AG04450 (cell line): Measurements from ENCODE around the gene FTSJ3. TPM values are rescaled to one million over a fixed set of nuclear protein-coding genes. Genes with fewer than 3 reads are reported as not detected.

Experiments
- CTCF ChIA-PET: fragments of 300-600, 350-600 bp; formaldehyde crosslinking; extraction: SDS; loops from one replicate; lab custom pipeline; 2022; ENCODE audit warnings: antibody characterized with exemption, inconsistent platforms; lab: Charles Lee
- POLR2A ChIA-PET: fragments of 350-600 bp; formaldehyde crosslinking; extraction: SDS; loops from one replicate; lab custom pipeline; 2021; ENCODE audit warnings: antibody characterized with exemption, inconsistent platforms; lab: Yijun Ruan, JAX
- DNase-seq: peaks from one replicate; pipeline ENCODE4 v3.0.0-alpha.2; 2011; ENCODE audit warnings: low read depth, low spot score
- H3K27ac ChIP-seq: one replicate; pipeline ENCODE4 v1.5.1; 2012; ENCODE audit warnings: low read depth, low read length, control low read depth
- H3K27me3 ChIP-seq: one replicate; pipeline ENCODE4 v1.6.0; 2012; ENCODE audit warnings: low read length; ENCODE audit not compliant: control insufficient read depth, insufficient read depth
- H3K4me3 ChIP-seq: 2 replicates; pipeline ENCODE4 v1.5.1; 2011; ENCODE audit warnings: mild to moderate bottlenecking, low read depth, low read length, control low read depth
- H3K9me3 ChIP-seq: 2 replicates; pipeline ENCODE4 v1.5.1; 2012; ENCODE audit warnings: low read length; ENCODE audit not compliant: control insufficient read depth, insufficient read depth
- polyA plus RNA-seq: library from polyadenylated mRNA; depleted of rRNA; stranded (reverse); fragments of >200 nt; gene quantifications from 2 replicates; pipeline ENCODE4 v1.2.3, GENCODE V29; 2011
- TF ChIP-seq, protein P1 (sequence below): IDR thresholded peaks from 2 replicates; pipeline ENCODE4 v1.5.1; 2011; ENCODE audit warnings: low read depth, low read length, control low read depth, inconsistent platforms

FTSJ3 gene
- polyA plus RNA-seq, 1 experiment = 58.4 TPM

- no peak overlapping the region for H3K4me3 ChIP-seq
- ChIA-PET CTCF (no interaction called here), POLR2A (interaction anchor here (1.0 kb wide), 1 partner anchor 47 kb away, joined by 3 read pairs; the partner anchor contains the start of gene CCDC47)
- DNase-seq = no peak
- TF ChIP-seq, protein P1, sequence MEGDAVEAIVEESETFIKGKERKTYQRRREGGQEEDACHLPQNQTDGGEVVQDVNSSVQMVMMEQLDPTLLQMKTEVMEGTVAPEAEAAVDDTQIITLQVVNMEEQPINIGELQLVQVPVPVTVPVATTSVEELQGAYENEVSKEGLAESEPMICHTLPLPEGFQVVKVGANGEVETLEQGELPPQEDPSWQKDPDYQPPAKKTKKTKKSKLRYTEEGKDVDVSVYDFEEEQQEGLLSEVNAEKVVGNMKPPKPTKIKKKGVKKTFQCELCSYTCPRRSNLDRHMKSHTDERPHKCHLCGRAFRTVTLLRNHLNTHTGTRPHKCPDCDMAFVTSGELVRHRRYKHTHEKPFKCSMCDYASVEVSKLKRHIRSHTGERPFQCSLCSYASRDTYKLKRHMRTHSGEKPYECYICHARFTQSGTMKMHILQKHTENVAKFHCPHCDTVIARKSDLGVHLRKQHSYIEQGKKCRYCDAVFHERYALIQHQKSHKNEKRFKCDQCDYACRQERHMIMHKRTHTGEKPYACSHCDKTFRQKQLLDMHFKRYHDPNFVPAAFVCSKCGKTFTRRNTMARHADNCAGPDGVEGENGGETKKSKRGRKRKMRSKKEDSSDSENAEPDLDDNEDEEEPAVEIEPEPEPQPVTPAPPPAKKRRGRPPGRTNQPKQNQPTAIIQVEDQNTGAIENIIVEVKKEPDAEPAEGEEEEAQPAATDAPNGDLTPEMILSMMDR = no peak
- H3K27me3 ChIP-seq = no peaks in the 10 kb centered on the region
- H3K9me3 ChIP-seq = no peaks in the 10 kb centered on the region
- H3K27ac ChIP-seq = no peak overlapping the region
Observed at GRCh38 chr17:63819585-63820537, 7.6 kb downstream of the FTSJ3 start.

DNA sequence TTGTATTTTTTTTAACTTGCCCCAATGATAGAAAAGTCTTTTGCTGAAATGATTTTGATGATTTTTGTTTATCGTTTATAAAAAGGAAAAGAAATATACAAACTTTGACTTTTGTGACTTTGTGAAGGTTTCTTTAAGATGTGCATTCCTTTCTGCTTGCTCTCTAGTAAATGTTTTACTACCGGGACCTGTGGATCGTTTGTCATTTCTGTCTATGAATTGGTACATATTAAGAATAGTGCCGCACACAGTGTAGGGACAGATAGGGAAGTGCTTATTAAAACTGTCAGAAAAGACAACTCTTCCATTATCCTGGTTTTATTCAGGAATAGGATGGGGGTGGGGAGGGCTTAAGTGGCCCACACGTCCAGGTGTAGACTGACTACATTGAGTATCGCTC lies 8.3 kb downstream of the FTSJ3 start:
- CTCF ChIA-PET = no interaction called here
- no peak for DNase-seq
- POLR2A ChIA-PET = interaction anchor here (1.0 kb wide), 1 partner anchor 46 kb away, joined by 3 read pairs; the partner anchor contains the start of gene CCDC47
- H3K4me3 ChIP-seq = no peak overlapping the region
- H3K9me3 ChIP-seq = no peaks in the 10 kb centered on the region
- H3K27me3 ChIP-seq = no peaks in the 10 kb centered on the region
- no peak overlapping the region for H3K27ac ChIP-seq
- TF ChIP-seq, protein P1 = no peak

GRCh38 chr17:63817736-63818385 lies 9.6 kb downstream of the FTSJ3 start:
- H3K9me3 ChIP-seq = no peaks in the 10 kb centered on the region
- H3K27me3 ChIP-seq = no peaks in the 10 kb centered on the region
- H3K27ac ChIP-seq = peak overlapping the region; percentile 24
- ChIA-PET CTCF (interaction anchor here (1.2 kb wide), 1 partner anchor 16 kb away, joined by 3 read pairs; no protein-coding TSS in a partner anchor), POLR2A (interaction anchor here (0.8 to 0.9 kb wide), 2 partner anchors 9 to 14 kb away, joined by 3 read pairs; partner anchors contain the start of gene PSMC5)
- TF ChIP-seq, protein P1 = no peak
- H3K4me3 ChIP-seq = no peak overlapping the region
- DNase-seq = no peak

- CTCF ChIA-PET = interaction anchor here (1.0 kb wide), 1 partner anchor 11 kb away, joined by 3 read pairs; no protein-coding TSS in a partner anchor
Observed at GRCh38 chr17:63816669-63817068, 10.8 kb downstream of the FTSJ3 start.

More at GRCh38 chr17:63816669-63817068, 10.8 kb downstream of the FTSJ3 start:
- Histone ChIP-seq H3K27me3 (no peaks in the 10 kb centered on the region), H3K4me3 (no peak overlapping the region), H3K27ac (peak overlapping the region; percentile 55), H3K9me3 (no peaks in the 10 kb centered on the region)
- peak; percentile 23 for DNase-seq
- POLR2A ChIA-PET = interaction anchor here (0.6 to 1.3 kb wide), 5 partner anchors 9 to 73 kb away, joined by 3 to 9 read pairs (median 4); partner anchors contain the start of genes CCDC47, DDX42 and PSMC5
- TF ChIP-seq, protein P1 = no peak
